A673 (cell line): ENCODE data around the gene HTRA2. TPM values are rescaled to one million over a fixed set of nuclear protein-coding genes. Genes with fewer than 3 reads are reported as not detected.

Experiments used
- BruUV-seq: library from RNA; stranded (reverse); fragments of 400-500 nt; replicated peaks from 2 replicates; lab custom pipeline; 2021; lab: Mats Ljungman, UMichigan
- CTCF ChIA-PET: fragments of 300-600 bp; sonication (Branson Sonifier 250); formaldehyde crosslinking; loops from one replicate; lab custom pipeline; 2022; ENCODE audit warnings: antibody characterized with exemption; lab: Charles Lee
- POLR2A ChIA-PET: fragments of 300-600 bp; sonication (Branson Sonifier 250); formaldehyde crosslinking; loops from one replicate; lab custom pipeline; 2022; ENCODE audit warnings: antibody characterized with exemption; ENCODE audit not compliant: low non-redundant PET; lab: Charles Lee
- DNase-seq: peaks from one replicate; pipeline ENCODE4 v3.0.0-alpha.2; 2015; ENCODE audit warnings: low spot score
- H3K27ac ChIP-seq: fragments of 200-600 bp; sonication (generic); 2 replicates; pipeline ENCODE4 v1.5.1; 2016; ENCODE audit warnings: mixed run types, low read depth, mild to moderate bottlenecking, mixed read lengths, antibody characterized with exemption, low read length; ENCODE audit not compliant: poor library complexity, severe bottlenecking
- H3K27me3 ChIP-seq: fragments of 200-600 bp; sonication (generic); replicated peaks from 2 replicates; pipeline ENCODE4 v1.6.1; 2017; ENCODE audit warnings: mixed run types, low read depth, mild to moderate bottlenecking, mixed read lengths, antibody characterized with exemption, low read length; ENCODE audit not compliant: insufficient read depth, poor library complexity
- H3K36me3 ChIP-seq: fragments of 200-600 bp; sonication (generic); 2 replicates; pipeline ENCODE4 v1.6.1; 2016; ENCODE audit warnings: mixed run types, mild to moderate bottlenecking, mixed read lengths, antibody characterized with exemption, low read length; ENCODE audit not compliant: insufficient read depth, poor library complexity, severe bottlenecking
- H3K4me1 ChIP-seq: fragments of 200-600 bp; sonication (generic); 2 replicates; pipeline ENCODE4 v1.6.1; 2017; ENCODE audit warnings: mixed run types, mild to moderate bottlenecking, mixed read lengths, antibody characterized with exemption, low read length; ENCODE audit not compliant: insufficient read depth, poor library complexity, severe bottlenecking
- H3K4me3 ChIP-seq: fragments of 200-600 bp; sonication (generic); 2 replicates; pipeline ENCODE4 v1.5.1; 2016; ENCODE audit warnings: low read depth, mixed run types, mild to moderate bottlenecking, mixed read lengths, low read length; ENCODE audit not compliant: poor library complexity, severe bottlenecking
- H3K9me3 ChIP-seq: fragments of 200-600 bp; sonication (generic); 2 replicates; pipeline ENCODE4 v1.6.1; 2016; ENCODE audit warnings: mixed run types, low read depth, mild to moderate bottlenecking, mixed read lengths, antibody characterized with exemption, low read length; ENCODE audit not compliant: poor library complexity, severe bottlenecking
- EZH2 ChIP-seq: fragments of 200-600 bp; sonication (generic); IDR thresholded peaks from 2 replicates; pipeline ENCODE4 v1.6.1; 2017; ENCODE audit warnings: borderline replicate concordance, low read depth, mild to moderate bottlenecking, mixed read lengths, antibody characterized with exemption, low read length; ENCODE audit not compliant: poor library complexity, severe bottlenecking
- intact Hi-C: fragments of 100-400 bp; cut with micrococcal nuclease; formaldehyde crosslinking; loops from one replicate; pipeline ENCODE4 v1.10.0; 2022; ENCODE audit not compliant: unreplicated experiment
- total RNA-seq: library from RNA; stranded (reverse); gene quantifications from 2 replicates; pipeline ENCODE4 v1.2.3, GENCODE V29; 2021
- TF ChIP-seq, protein P1 (sequence below): fragments of 300-800, 200-600 bp; sonication (generic); conservative IDR thresholded peaks from 2 replicates; pipeline ENCODE4 v1.5.1; 2017; ENCODE audit warnings: low read depth, mild to moderate bottlenecking, antibody characterized with exemption, low read length, moderate library complexity, mixed read lengths

The HTRA2 gene
- total RNA-seq, 1 experiment from 2014 or later = 35.1 TPM

DNA sequence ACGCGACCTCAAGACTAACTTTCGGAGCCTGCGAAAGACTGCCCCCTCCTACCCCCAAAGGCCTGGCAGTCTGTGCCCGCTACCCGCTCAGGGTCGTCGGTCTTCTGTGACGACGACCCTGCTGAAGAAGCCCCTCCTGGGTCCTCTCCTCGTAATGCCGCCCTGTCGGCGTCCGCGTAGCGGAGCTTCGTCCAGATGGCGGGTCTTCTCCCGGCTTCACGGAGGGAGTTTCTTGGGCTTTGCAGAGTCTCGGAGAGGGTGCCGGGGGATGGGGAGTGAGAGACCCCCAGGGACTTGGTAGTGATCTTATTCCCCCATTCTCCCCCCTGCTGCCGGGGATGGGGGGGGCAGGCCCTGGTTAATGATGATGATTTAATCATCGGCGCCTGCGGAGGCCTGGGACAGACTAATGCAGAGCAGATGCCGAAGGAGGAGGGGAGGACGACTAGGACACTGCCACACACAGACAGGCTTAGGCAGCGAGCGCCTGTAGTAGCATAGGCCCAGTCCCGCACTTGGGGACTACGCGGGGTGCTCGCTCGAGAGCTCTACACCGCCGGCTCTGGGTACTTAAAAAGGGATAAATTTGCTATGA lies 21.7 kb upstream of the HTRA2 start:
- Histone ChIP-seq H3K27me3 (peaks cover 5% of the 10 kb centered on the region), H3K27ac (peak overlapping the region; percentile 97), H3K36me3 (peaks cover 14% of the 10 kb centered on the region), H3K4me1 (peaks cover 15% of the 10 kb centered on the region), H3K9me3 (no peaks in the 10 kb centered on the region), H3K4me3 (peak overlapping the region; percentile 63)
- TF ChIP-seq, protein P1, sequence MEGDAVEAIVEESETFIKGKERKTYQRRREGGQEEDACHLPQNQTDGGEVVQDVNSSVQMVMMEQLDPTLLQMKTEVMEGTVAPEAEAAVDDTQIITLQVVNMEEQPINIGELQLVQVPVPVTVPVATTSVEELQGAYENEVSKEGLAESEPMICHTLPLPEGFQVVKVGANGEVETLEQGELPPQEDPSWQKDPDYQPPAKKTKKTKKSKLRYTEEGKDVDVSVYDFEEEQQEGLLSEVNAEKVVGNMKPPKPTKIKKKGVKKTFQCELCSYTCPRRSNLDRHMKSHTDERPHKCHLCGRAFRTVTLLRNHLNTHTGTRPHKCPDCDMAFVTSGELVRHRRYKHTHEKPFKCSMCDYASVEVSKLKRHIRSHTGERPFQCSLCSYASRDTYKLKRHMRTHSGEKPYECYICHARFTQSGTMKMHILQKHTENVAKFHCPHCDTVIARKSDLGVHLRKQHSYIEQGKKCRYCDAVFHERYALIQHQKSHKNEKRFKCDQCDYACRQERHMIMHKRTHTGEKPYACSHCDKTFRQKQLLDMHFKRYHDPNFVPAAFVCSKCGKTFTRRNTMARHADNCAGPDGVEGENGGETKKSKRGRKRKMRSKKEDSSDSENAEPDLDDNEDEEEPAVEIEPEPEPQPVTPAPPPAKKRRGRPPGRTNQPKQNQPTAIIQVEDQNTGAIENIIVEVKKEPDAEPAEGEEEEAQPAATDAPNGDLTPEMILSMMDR = no peak
- no peak for TF ChIP-seq EZH2
- POLR2A ChIA-PET = no interaction called here
- no TSS peak for BruUV-seq
- CTCF ChIA-PET = interaction anchor here (1.1 kb wide), 1 partner anchor 25 kb away, joined by 3 read pairs; the partner anchor contains the start of genes CCDC142 and TTC31
- peak; percentile 89 for DNase-seq
- intact Hi-C loops = loop anchor here (2.0 kb wide), 1 partner anchor 21 kb away; the partner anchor contains the start of genes AUP1 and HTRA2

DNA sequence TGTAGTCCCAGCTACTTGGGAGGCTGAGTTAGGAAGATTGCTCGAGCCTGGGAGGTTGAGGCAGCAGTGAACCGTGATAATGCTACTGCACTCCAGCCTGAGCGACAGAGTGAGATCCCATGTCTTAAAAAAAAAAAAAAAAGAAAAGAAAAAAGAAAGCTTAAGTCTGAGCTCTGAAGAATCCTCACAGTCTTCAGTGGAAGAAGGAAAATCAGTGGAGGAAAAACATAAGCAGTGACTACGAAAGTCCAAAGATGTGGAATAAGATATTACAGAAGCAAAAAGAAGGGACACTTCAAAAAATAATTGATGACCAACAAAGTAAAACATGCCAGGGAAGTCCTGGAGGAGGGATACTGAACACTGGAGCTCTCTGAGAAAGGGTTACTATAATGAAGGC lies 19.5 kb upstream of the HTRA2 start:
- Histone ChIP-seq H3K9me3 (no peaks in the 10 kb centered on the region), H3K4me1 (peaks cover 34% of the 10 kb centered on the region), H3K27ac (no peak overlapping the region), H3K4me3 (no peak overlapping the region), H3K36me3 (peaks cover 8% of the 10 kb centered on the region), H3K27me3 (peaks cover 28% of the 10 kb centered on the region)
- BruUV-seq = no TSS peak
- no peak for DNase-seq
- CTCF ChIA-PET = no interaction called here
- POLR2A ChIA-PET = no interaction called here
- intact Hi-C loops = no loop called here
- no peak for TF ChIP-seq EZH2
- TF ChIP-seq, protein P1 = no peak

DNA sequence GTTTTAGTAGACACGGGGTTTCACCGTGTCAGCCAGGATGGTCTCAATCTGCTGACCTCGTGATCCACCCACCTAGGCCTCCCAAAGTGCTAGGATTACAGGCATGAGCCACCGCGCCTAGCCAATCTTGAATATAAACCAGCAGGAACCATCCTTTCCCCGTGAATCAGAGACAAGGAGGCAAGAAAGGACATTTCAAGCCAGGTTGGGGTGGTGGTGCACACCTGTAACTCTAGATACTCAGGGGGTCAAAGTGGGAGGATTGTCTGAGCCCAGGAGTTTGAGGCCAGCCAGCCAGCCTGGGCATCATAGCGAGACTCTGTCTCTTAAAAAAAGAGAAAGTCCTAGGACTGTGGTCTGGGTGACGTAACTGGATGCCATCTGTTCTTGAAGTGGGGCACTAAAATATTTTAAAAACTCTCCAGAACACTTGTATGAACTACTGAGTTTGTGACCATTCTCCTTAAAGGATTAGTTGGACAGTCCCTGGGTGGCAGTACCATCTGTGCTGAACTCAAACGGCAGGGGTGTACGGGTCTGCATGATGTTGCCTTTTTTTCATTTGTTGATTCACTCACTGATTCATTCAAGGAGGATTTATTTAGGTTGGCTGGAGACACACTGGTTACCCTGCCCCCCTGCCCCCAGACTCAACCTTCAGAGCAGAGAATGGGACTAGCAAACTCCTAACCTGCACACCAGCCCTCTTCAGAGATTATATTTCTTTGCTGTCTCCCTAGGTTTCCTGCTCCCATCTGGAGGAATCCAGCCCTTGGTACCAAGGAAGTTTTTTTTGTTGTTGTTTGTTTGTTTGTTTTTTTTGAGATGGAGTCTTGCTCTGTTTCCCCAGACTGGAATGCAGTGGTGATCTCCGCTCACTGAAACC lies 18.4 kb upstream of the HTRA2 start:
- DNase-seq = no peak
- Histone ChIP-seq H3K36me3 (no peaks in the 10 kb centered on the region), H3K4me3 (no peak overlapping the region), H3K27me3 (peaks cover 38% of the 10 kb centered on the region), H3K9me3 (no peaks in the 10 kb centered on the region), H3K4me1 (peaks cover 30% of the 10 kb centered on the region), H3K27ac (no peak overlapping the region)
- CTCF ChIA-PET = no interaction called here
- intact Hi-C loops = no loop called here
- BruUV-seq = no TSS peak
- POLR2A ChIA-PET = no interaction called here
- TF ChIP-seq EZH2 = no peak
- TF ChIP-seq, protein P1 = no peak
